Hematopoietic multipotent progenitor cell treated with erythropoietin and hydrocortisone succinate and interleukin-3 and kit ligand, for 8 days (in vitro differentiated cells): ENCODE data around the gene HELZ2.

Experiments used
- DNase-seq: peaks from one replicate; pipeline ENCODE4 v3.0.0-alpha.2; 2015

Gene HELZ2

GRCh38 chr20:63596423-63596822 lies 22.4 kb upstream of the HELZ2 start:
- DNase-seq, result no peak

GRCh38 chr20:63595416-63596127 lies 21.5 kb upstream of the HELZ2 start:
- DNase-seq, result no peak

- no peak for DNase-seq
Measured at GRCh38 chr20:63594043-63594561, 20.1 kb upstream of the HELZ2 start.

- DNase-seq, result no peak
Measured at GRCh38 chr20:63592661-63593060, 18.6 kb upstream of the HELZ2 start.

- no peak for DNase-seq
Measured at GRCh38 chr20:63591786-63592355, 17.8 kb upstream of the HELZ2 start.

- DNase-seq, result no peak
Measured at GRCh38 chr20:63591147-63591533, 17.1 kb upstream of the HELZ2 start.

GRCh38 chr20:63590218-63591146 lies 16.4 kb upstream of the HELZ2 start:
- DNase-seq, result no peak

GRCh38 chr20:63589261-63590217 lies 15.5 kb upstream of the HELZ2 start:
- DNase-seq, result no peak

- no peak for DNase-seq
Measured at GRCh38 chr20:63588641-63589041, 14.6 kb upstream of the HELZ2 start.

- no peak for DNase-seq
Measured at GRCh38 chr20:63587776-63588591, 13.9 kb upstream of the HELZ2 start.

GRCh38 chr20:63587256-63587655 lies 13.2 kb upstream of the HELZ2 start:
- no peak for DNase-seq

- no peak for DNase-seq
Measured at GRCh38 chr20:63586797-63587196, 12.8 kb upstream of the HELZ2 start.

- no peak for DNase-seq
Measured at GRCh38 chr20:63585616-63586565, 11.9 kb upstream of the HELZ2 start.

GRCh38 chr20:63582382-63583063 lies 8.5 kb upstream of the HELZ2 start:
- DNase-seq, result no peak

GRCh38 chr20:63580796-63581461 lies 6.9 kb upstream of the HELZ2 start:
- DNase-seq, result peak; percentile 27

- no peak for DNase-seq
Measured at GRCh38 chr20:63579017-63579694, 5.1 kb upstream of the HELZ2 start.

- no peak for DNase-seq
Measured at GRCh38 chr20:63578224-63579016, 4.4 kb upstream of the HELZ2 start.
